Measurements from ENCODE around the gene BCLAF3. TPM values are rescaled to one million over a fixed set of nuclear protein-coding genes. Genes with fewer than 3 reads are reported as not detected.

BCLAF3 gene
- total RNA-seq, 4 donors from 2014 or later: 7.0 to 10.0 (median 8.7) TPM

- 59% methylated on average over 2 of the region's 2 CpGs for WGBS
- Histone ChIP-seq H3K4me3 (no peak overlapping the region), H3K4me1 (no peaks in the 10 kb centered on the region), H3K36me3 (no peaks in the 10 kb centered on the region), H3K9me3 (no peaks in the 10 kb centered on the region), H3K27me3 (no peaks in the 10 kb centered on the region), H3K27ac (replicated peaks in 1 of 4) (no peak overlapping the region)
- no peak for TF ChIP-seq CTCF (IDR thresholded peaks at IDR 0.05)
- TF ChIP-seq POLR2AphosphoS5 (IDR thresholded peaks at IDR 0.05): no peak
- TF ChIP-seq EP300 (IDR thresholded peaks at IDR 0.05): no peak
- no peak for TF ChIP-seq POLR2A (IDR thresholded peaks at IDR 0.05; ENCODE audit: low read depth)
- no peak for DNase-seq (ENCODE audit: extremely low spot score)
- intact Hi-C loops (cut with DNase I): no loop called here
These were observed 38.9 kb upstream of the BCLAF3 start for GRCh38 chrX:20029728-20030127.

DNA sequence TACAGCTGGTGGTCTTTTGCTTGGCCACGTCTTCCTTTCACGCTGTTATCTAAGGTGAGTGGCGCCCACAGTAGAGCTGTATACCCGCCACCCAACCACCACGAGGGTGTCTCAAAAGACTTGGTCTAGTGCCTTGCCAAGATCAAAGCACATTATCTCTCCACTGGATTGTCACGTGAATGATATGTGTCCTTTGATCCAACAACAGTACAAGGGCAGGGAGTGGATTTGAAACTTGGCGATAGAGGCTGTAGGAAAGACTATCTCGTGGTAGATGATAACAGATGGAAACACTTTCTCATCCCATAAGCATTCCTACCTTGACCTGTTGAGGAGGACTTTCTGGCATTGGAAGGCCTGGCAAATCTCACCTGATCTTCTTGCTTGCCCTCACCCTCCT lies 37.7 kb upstream of the BCLAF3 start:
- DNase-seq (ENCODE audit: extremely low spot score): no peak
- no peak overlapping the region for H3K27ac ChIP-seq (replicated peaks in 1 of 4)
- intact Hi-C loops (cut with DNase I): no loop called here
- no peaks in the 10 kb centered on the region for H3K9me3 ChIP-seq
- TF ChIP-seq POLR2AphosphoS5 (IDR thresholded peaks at IDR 0.05) (no peak), CTCF (IDR thresholded peaks at IDR 0.05) (no peak), EP300 (IDR thresholded peaks at IDR 0.05) (no peak), POLR2A (IDR thresholded peaks at IDR 0.05; ENCODE audit: low read depth) (no peak)
- H3K27me3 ChIP-seq: no peaks in the 10 kb centered on the region
- no peak overlapping the region for H3K4me3 ChIP-seq
- no peaks in the 10 kb centered on the region for H3K4me1 ChIP-seq
- H3K36me3 ChIP-seq: no peaks in the 10 kb centered on the region
- WGBS: 83% methylated on average over 8 of the region's 8 CpGs

GRCh38 chrX:20026278-20026677 lies 35.4 kb upstream of the BCLAF3 start:
- 49% methylated on average over 2 of the region's 2 CpGs for WGBS
- no peaks in the 10 kb centered on the region for H3K4me1 ChIP-seq
- no peaks in the 10 kb centered on the region for H3K9me3 ChIP-seq
- intact Hi-C loops (cut with DNase I): no loop called here
- H3K27ac ChIP-seq (replicated peaks in 1 of 4): no peak overlapping the region
- no peak for DNase-seq (ENCODE audit: extremely low spot score)
- no peaks in the 10 kb centered on the region for H3K27me3 ChIP-seq
- TF ChIP-seq POLR2AphosphoS5 (IDR thresholded peaks at IDR 0.05) (no peak), POLR2A (IDR thresholded peaks at IDR 0.05; ENCODE audit: low read depth) (no peak), EP300 (IDR thresholded peaks at IDR 0.05) (no peak), CTCF (IDR thresholded peaks at IDR 0.05) (no peak)
- H3K4me3 ChIP-seq: no peak overlapping the region
- H3K36me3 ChIP-seq: no peaks in the 10 kb centered on the region

GRCh38 chrX:20019672-20020365 lies 29.0 kb upstream of the BCLAF3 start:
- TF ChIP-seq POLR2AphosphoS5 (IDR thresholded peaks at IDR 0.05) (no peak), POLR2A (IDR thresholded peaks at IDR 0.05; ENCODE audit: low read depth) (no peak), EP300 (IDR thresholded peaks at IDR 0.05) (no peak), CTCF (IDR thresholded peaks at IDR 0.05) (no peak)

DNA sequence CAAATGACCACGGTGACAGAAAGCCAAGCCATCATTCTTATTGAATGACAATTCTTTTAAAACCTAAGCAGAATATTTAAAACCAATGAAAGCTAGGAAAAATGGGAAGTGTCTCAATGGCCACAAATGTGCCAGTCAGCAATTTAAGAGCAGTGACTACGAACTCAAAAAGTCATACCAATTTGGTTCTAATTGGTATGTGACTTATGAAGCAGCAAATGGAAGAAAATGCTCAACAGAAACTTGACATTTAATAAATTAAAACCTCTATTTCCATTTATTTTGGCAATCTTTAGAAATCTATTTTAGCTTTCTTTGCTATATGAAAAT lies 25.7 kb upstream of the BCLAF3 start:
- intact Hi-C loops (cut with DNase I): no loop called here
- 74% methylated on average over 2 of the region's 2 CpGs for WGBS
- Histone ChIP-seq H3K27me3 (no peaks in the 10 kb centered on the region), H3K36me3 (no peaks in the 10 kb centered on the region), H3K4me1 (no peaks in the 10 kb centered on the region), H3K27ac (replicated peaks in 1 of 4) (no peak overlapping the region), H3K4me3 (no peak overlapping the region), H3K9me3 (peaks cover 0 to 24% (median 0%) of the 10 kb centered on the region in 4 donors)
- TF ChIP-seq CTCF (IDR thresholded peaks at IDR 0.05) (no peak), POLR2AphosphoS5 (IDR thresholded peaks at IDR 0.05) (no peak), POLR2A (IDR thresholded peaks at IDR 0.05; ENCODE audit: low read depth) (no peak), EP300 (IDR thresholded peaks at IDR 0.05) (no peak)
- no peak for DNase-seq (ENCODE audit: extremely low spot score)

More at GRCh38 chrX:20019672-20020365, 29.0 kb upstream of the BCLAF3 start:
- H3K36me3 ChIP-seq: no peaks in the 10 kb centered on the region
- no peak for DNase-seq (ENCODE audit: extremely low spot score)
- H3K4me1 ChIP-seq: no peaks in the 10 kb centered on the region
- intact Hi-C loops (cut with DNase I): no loop called here
- WGBS: 84% methylated on average over 6 of the region's 6 CpGs
- H3K27ac ChIP-seq (replicated peaks in 1 of 4): no peak overlapping the region
- peaks cover 0 to 16% (median 0%) of the 10 kb centered on the region in 4 donors for H3K9me3 ChIP-seq
- no peaks in the 10 kb centered on the region for H3K27me3 ChIP-seq
- H3K4me3 ChIP-seq: no peak overlapping the region
